CD4-positive, CD25-positive, alpha-beta regulatory T cell (primary cell): Measurements from ENCODE around the gene RNF10. TPM values are rescaled to one million over a fixed set of nuclear protein-coding genes. Genes with fewer than 3 reads are reported as not detected.
"Not testable (repeated sequence)": the region's sequence is repeated elsewhere in the genome, so short reads cannot be mapped to it uniquely, and the experiment has no call there.

ENCODE experiments used
- ATAC-seq, 2 donors: fragments of 150-1000 bp; cut with Tn5 transposase; one replicate each; pipeline ENCODE4 v1.10.0; 2021; ENCODE audit warnings: low read depth in 2 of 2, moderate number of reproducible peaks in 2 of 2, moderate library complexity in 1 of 2
- DNase-seq, 3 donors: peaks; one replicate each; pipeline versions ENCODE4 v3.0.0 to v3.0.0-alpha.2; 2012 to 2022; ENCODE audit warnings: mixed read lengths in 1 of 3
- H3K27ac ChIP-seq: one replicate; pipeline ENCODE4 v1.7.0; 2013; ENCODE audit warnings: mild to moderate bottlenecking, low read length; ENCODE audit not compliant: insufficient read depth, poor library complexity, severe bottlenecking
- H3K27me3 ChIP-seq: one replicate; pipeline ENCODE4 v1.7.0; 2013; ENCODE audit warnings: low read length; ENCODE audit not compliant: control insufficient read depth, insufficient read depth
- H3K36me3 ChIP-seq: one replicate; pipeline ENCODE4 v1.7.0; 2013; ENCODE audit warnings: mild to moderate bottlenecking, low read length, moderate library complexity; ENCODE audit not compliant: control insufficient read depth, insufficient read depth
- H3K4me1 ChIP-seq: 2 replicates; pipeline ENCODE4 v1.7.0; 2013; ENCODE audit warnings: mild to moderate bottlenecking, low read length; ENCODE audit not compliant: insufficient read depth, control insufficient read depth, poor library complexity, severe bottlenecking
- H3K4me3 ChIP-seq: one replicate; pipeline ENCODE4 v1.7.0; 2013; ENCODE audit warnings: low read depth, mild to moderate bottlenecking, low read length, moderate library complexity
- H3K9me3 ChIP-seq, 2 experiments: 1 replicate in 1 of 2; 2 replicates in 1 of 2; pipeline ENCODE4 v1.7.0; 2013; ENCODE audit warnings: low read length in 2 of 2, mild to moderate bottlenecking in 1 of 2, moderate library complexity in 1 of 2; ENCODE audit not compliant: control insufficient read depth in 2 of 2
- H3K27ac Mint-ChIP-seq, 3 donors: one replicate each; pipeline ENCODE4 v1.8.0; 2020 to 2022; ENCODE audit warnings: mild to moderate bottlenecking in 3 of 3, mixed read lengths in 3 of 3, moderate library complexity in 2 of 3
- H3K27me3 Mint-ChIP-seq: one replicate; pipeline ENCODE4 v1.8.0; 2022; ENCODE audit warnings: mild to moderate bottlenecking, mixed read lengths
- H3K36me3 Mint-ChIP-seq: one replicate; pipeline ENCODE4 v1.8.0; 2020; ENCODE audit warnings: mixed read lengths
- H3K4me1 Mint-ChIP-seq, 4 donors: one replicate each; pipeline ENCODE4 v1.8.0; 2020 to 2022; ENCODE audit warnings: mixed read lengths in 4 of 4, mild to moderate bottlenecking in 1 of 4
- H3K4me3 Mint-ChIP-seq, 4 donors: one replicate each; pipeline ENCODE4 v1.8.0; 2020 to 2022; ENCODE audit warnings: mild to moderate bottlenecking in 4 of 4, mixed read lengths in 4 of 4, moderate library complexity in 3 of 4
- H3K9me3 Mint-ChIP-seq, 7 donors: one replicate each; pipeline ENCODE4 v1.8.0; 2020 to 2022; ENCODE audit warnings: mixed read lengths in 7 of 7, mild to moderate bottlenecking in 3 of 7, moderate library complexity in 2 of 7
- polyA plus RNA-seq, 4 donors: library from polyadenylated mRNA; unstranded; fragments of 300-500 nt; fragmentation: Illumina TruSeq; gene quantifications; one replicate each; pipeline ENCODE4 v1.2.3, GENCODE V29; 2021
- total RNA-seq: library from RNA; stranded (reverse); gene quantifications from one replicate; pipeline ENCODE4 v1.2.3, GENCODE V29; 2022

The RNF10 gene
- total and polyA plus RNA-seq, 5 donors from 2014 or later = 106 to 434 (median 121) TPM

DNA sequence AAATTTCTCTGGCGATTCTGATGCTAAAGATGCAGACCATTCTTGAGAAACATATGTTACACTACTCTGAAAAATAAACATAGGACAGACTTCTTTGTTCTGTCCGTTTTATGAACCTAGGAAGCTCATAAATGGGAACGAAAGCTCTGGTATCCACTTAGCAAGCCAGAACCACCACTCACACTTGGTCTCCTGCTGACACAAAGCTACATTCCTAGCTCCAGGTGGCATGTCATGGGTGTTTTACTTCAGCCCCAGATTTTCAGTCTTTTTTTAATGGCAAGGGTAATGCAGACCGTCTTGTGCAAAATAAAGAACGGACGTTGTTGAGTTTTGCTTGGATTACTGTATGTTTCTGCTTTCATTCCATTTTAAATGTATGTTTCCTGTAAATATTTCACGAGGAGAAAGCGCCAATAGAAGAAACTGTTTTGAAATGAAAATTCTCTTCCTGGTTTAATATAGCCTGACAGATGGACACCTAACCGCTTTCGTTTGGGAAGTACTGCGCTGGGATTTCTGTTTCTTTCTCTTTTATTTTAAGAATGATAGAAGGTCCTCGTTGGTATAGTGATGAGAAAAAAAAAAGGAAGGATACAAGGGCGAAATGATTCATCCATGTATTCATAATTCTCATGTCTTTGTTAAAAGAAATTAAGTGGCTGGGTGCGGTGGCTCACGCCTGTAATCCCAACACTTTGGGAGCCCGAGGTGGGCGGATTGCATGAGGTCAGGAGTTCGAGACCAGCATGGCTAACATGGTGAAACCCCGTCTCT lies 4.3 kb upstream of the RNF10 start:
- no peaks in the 10 kb centered on the region for H3K9me3 ChIP-seq
- Mint-ChIP-seq H3K9me3 (no peaks in the 10 kb centered on the region), H3K36me3 (peaks cover 5% of the 10 kb centered on the region), H3K27ac (peak overlapping the region; percentile 100), H3K4me1 (peaks cover 13 to 33% (median 24%) of the 10 kb centered on the region in 4 donors), H3K27me3 (no peaks in the 10 kb centered on the region), H3K4me3 (peak overlapping the region; percentile 98 to 100 (median 100))
- peaks cover 24% of the 10 kb centered on the region for H3K4me1 ChIP-seq
- H3K27me3 ChIP-seq = no peaks in the 10 kb centered on the region
- no peak for ATAC-seq
- H3K27ac ChIP-seq = peak overlapping the region; percentile 76
- H3K4me3 ChIP-seq = peak overlapping the region; percentile 97
- peak in 1 of 3 donors; percentile 32 for DNase-seq
- no peaks in the 10 kb centered on the region for H3K36me3 ChIP-seq

DNA sequence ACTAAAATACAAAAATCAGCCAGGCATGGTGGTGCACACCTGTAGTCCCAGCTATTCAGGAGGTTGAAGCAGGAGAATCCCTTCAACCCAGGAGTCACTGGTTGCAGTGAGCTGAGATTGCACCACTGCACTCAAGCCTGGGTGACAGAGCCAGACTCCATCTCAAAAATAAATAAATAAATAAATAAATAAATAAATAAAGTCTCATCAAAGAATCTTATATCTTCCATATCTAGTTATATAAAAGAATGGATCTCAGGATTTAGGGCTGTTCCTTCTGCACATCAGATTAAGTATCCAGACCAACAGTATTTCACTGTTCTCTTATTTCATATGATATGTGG lies 3.8 kb upstream of the RNF10 start:
- peaks cover 27% of the 10 kb centered on the region for H3K4me1 ChIP-seq
- H3K36me3 Mint-ChIP-seq, DNase-seq, H3K27me3 Mint-ChIP-seq, ATAC-seq, H3K4me3 ChIP-seq, H3K9me3 Mint-ChIP-seq, H3K9me3 ChIP-seq, H3K27me3 ChIP-seq, H3K27ac ChIP-seq, H3K36me3 ChIP-seq: not testable (repeated sequence)
- Mint-ChIP-seq H3K4me1 (peaks cover 13 to 38% (median 25%) of the 10 kb centered on the region in 4 donors), H3K27ac (peak overlapping the region in 1 of 3 donors; percentile 100), H3K4me3 (peak overlapping the region in 3 of 4 donors; percentile 98 to 100 (median 100))

DNA sequence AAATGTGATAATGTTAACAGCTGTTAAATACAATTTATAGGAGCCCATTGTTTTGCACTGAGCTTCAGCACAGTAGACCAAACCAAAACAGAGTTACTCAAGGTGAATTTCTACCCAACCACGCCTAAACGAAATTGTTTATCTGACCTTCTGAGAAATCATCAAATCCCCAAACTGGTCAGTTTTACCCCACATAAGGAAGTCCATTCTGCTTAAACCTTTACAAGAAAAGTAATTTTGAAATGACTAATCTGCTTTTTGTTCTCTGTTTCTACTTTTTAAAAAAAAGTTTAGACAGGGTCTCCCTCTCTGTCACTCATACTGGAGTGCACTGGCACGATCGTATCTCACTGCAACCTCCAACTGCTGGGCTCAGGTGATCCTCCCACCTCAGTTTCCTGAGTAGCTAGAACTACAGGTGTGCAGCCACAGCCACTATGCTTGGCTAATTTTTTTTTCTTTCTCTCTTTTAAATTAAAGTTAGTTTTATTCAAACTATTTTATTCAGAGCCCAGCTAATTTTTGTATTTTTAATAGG lies 1.4 kb upstream of the RNF10 start:
- peaks cover 51% of the 10 kb centered on the region for H3K4me1 ChIP-seq
- peak overlapping the region in 3 of 4 donors; percentile 29 to 99 (median 38) for H3K4me3 Mint-ChIP-seq

DNA sequence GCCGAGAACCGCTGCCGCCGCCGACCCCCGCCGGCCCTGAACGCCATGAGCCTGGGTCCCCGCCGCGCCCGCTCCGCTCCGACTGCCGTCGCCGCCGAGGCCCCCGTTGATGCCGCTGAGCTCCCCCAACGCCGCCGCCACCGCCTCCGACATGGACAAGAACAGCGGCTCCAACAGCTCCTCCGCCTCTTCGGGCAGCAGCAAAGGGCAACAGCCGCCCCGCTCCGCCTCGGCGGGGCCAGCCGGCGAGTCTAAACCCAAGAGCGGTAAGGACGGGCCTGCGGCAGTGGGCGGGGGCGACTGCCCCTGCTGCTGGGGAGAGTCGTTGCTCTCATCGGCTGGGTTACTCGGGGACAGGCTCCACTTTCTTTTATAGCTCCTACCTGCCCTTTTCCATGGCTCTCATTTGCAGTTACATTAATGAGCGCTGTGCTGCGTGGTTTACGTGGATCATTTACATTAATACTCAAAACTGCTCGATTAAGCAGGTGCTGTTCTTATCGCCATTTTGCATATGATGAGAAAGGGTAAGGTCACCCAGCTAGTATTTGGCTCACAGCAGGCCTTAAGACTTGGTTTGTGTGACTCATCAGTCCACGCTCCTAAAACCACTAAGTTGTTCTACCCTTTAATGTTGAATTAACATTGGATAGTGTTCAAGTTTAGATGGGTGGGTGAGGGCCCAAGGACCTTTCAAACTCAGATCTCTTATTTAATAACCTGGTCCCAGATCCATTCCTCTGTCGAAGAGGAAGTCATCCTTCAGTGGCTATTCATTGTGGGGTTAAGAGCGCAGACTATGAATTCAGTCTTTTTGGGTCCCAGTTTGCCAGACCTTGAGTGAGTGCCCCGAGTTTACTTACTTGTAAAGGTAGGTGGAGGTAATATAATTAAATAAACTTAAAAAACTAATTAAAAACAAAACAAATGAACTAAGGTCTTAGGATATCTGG lies 823 bp downstream of the RNF10 start:
- H3K27ac ChIP-seq = peak overlapping the region; percentile 90
- peaks cover 56% of the 10 kb centered on the region for H3K4me1 ChIP-seq
- peak overlapping the region; percentile 94 for H3K4me3 ChIP-seq
- no peaks in the 10 kb centered on the region for H3K27me3 Mint-ChIP-seq
- H3K27ac Mint-ChIP-seq = peak overlapping the region; percentile 76 to 96 (median 94)
- no peaks in the 10 kb centered on the region for H3K27me3 ChIP-seq
- no peaks in the 10 kb centered on the region for H3K9me3 Mint-ChIP-seq
- H3K36me3 ChIP-seq = peaks cover 7% of the 10 kb centered on the region
- peak; percentile 37 to 66 (median 58) for DNase-seq
- peaks cover 27 to 58% (median 42%) of the 10 kb centered on the region in 4 donors for H3K4me1 Mint-ChIP-seq
- peak overlapping the region; percentile 95 to 99 (median 98) for H3K4me3 Mint-ChIP-seq
- H3K9me3 ChIP-seq = no peaks in the 10 kb centered on the region
- peak; percentile 40 to 56 for ATAC-seq
- peaks cover 13% of the 10 kb centered on the region for H3K36me3 Mint-ChIP-seq

More for the DNA sequence above, 1.4 kb upstream of the RNF10 start:
- Histone ChIP-seq H3K27ac (no peak overlapping the region), H3K27me3 (no peaks in the 10 kb centered on the region), H3K9me3 (no peaks in the 10 kb centered on the region), H3K4me3 (no peak overlapping the region), H3K36me3 (no peaks in the 10 kb centered on the region)
- H3K9me3 Mint-ChIP-seq = no peaks in the 10 kb centered on the region
- ATAC-seq (no peak), DNase-seq (peak in 1 of 3 donors; percentile 71)
- no peaks in the 10 kb centered on the region for H3K27me3 Mint-ChIP-seq
- H3K4me1 Mint-ChIP-seq = peaks cover 15 to 55% (median 37%) of the 10 kb centered on the region in 4 donors
- H3K36me3 Mint-ChIP-seq = peaks cover 9% of the 10 kb centered on the region
- peak overlapping the region in 1 of 3 donors; percentile 29 for H3K27ac Mint-ChIP-seq

DNA sequence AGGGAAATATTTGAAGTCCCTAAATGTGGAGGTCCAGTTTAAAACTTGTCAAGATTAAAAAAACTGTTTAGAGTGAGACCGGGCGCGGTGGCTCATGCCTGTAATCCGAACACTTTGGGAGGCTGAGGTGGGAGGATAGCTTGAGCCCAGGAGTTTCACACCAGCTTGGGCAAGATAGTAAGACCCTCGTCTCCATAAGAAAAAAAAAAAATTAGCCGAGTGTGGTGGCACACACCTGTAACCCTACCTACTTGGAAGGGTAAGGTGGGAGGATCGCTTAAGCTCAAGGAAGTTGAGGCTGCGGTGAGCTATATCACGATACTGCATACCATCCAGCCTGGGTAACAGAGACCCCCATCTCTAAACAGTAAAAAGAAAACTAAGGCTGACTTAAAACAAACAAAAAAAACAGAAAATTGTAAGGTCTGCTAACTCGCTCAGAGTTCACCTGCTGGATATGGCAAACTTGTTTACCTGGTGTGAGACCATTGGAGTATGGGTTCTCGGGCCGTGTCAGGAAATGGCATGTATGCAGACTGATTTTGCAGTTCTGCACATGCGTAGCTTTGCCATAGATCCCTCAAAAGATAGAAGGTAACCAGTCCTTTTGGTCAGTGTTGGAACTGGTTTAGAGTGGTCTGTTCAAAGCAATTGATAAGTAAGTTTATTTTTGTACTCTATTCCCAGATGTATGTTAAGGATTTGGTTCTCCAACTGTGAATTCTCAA lies 2.1 kb downstream of the RNF10 start:
- peaks cover 16% of the 10 kb centered on the region for H3K36me3 Mint-ChIP-seq
- DNase-seq = peak; percentile 14 to 69 (median 33)
- H3K4me3 Mint-ChIP-seq = peak overlapping the region; percentile 95 to 99 (median 98)
- Histone ChIP-seq H3K9me3 (no peaks in the 10 kb centered on the region), H3K36me3 (peaks cover 9% of the 10 kb centered on the region), H3K4me3 (peak overlapping the region; percentile 94), H3K27me3 (no peaks in the 10 kb centered on the region), H3K27ac (peak overlapping the region; percentile 90), H3K4me1 (peaks cover 68% of the 10 kb centered on the region)
- H3K27ac Mint-ChIP-seq = peak overlapping the region; percentile 75 to 86 (median 76)
- H3K27me3 Mint-ChIP-seq = no peaks in the 10 kb centered on the region
- no peaks in the 10 kb centered on the region for H3K9me3 Mint-ChIP-seq
- peaks cover 35 to 69% (median 49%) of the 10 kb centered on the region in 4 donors for H3K4me1 Mint-ChIP-seq
- ATAC-seq = peak in 1 of 2 donors; percentile 29

DNA sequence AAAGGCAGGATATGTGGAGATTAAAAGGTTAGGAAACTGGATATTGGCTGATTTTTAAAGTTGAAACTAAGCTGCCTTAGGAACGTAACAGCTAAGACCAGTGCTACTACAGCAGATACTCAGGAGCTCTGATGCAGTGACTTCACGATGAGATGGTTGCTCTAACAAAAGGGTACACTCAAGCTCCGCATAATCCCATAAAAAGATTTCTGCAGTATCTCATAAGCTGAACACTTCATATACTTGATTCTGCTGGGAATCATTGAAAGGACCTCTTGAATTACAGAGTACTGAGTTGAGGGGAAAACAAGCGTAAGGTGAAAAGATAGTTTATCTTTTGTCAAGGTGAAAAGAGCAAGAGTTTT lies 3.7 kb downstream of the RNF10 start:
- Mint-ChIP-seq H3K27me3 (no peaks in the 10 kb centered on the region), H3K9me3 (no peaks in the 10 kb centered on the region), H3K4me1 (peaks cover 35 to 79% (median 52%) of the 10 kb centered on the region in 4 donors), H3K4me3 (peak overlapping the region; percentile 95 to 99 (median 98)), H3K27ac (peak overlapping the region; percentile 67 to 76 (median 75)), H3K36me3 (peaks cover 16% of the 10 kb centered on the region)
- no peaks in the 10 kb centered on the region for H3K27me3 ChIP-seq
- peaks cover 76% of the 10 kb centered on the region for H3K4me1 ChIP-seq
- H3K27ac ChIP-seq = peak overlapping the region; percentile 66
- ATAC-seq (no peak), DNase-seq (no peak)
- H3K9me3 ChIP-seq = no peaks in the 10 kb centered on the region
- peak overlapping the region; percentile 94 for H3K4me3 ChIP-seq
- peaks cover 16% of the 10 kb centered on the region for H3K36me3 ChIP-seq
